NCI-H2227 treated with DMSO at 0.1 percent for 48 hours (cell line): Measurements from ENCODE around the gene ACTR5.

Experiments
- DNase-seq: peaks from one replicate; lab custom pipeline; 2025; lab: John Stamatoyannopoulos, UW

ACTR5 gene

GRCh38 chr20:38748097-38748860, at the start of gene ACTR5:
Gene ACTR5 (plus strand): TSS chr20:38748460. CDS start chr20:38748479, 19 bp downstream.
- peak; percentile 95 for DNase-seq

GRCh38 chr20:38698541-38698940, 49.7 kb upstream of the ACTR5 start:
- no peak for DNase-seq

DNA sequence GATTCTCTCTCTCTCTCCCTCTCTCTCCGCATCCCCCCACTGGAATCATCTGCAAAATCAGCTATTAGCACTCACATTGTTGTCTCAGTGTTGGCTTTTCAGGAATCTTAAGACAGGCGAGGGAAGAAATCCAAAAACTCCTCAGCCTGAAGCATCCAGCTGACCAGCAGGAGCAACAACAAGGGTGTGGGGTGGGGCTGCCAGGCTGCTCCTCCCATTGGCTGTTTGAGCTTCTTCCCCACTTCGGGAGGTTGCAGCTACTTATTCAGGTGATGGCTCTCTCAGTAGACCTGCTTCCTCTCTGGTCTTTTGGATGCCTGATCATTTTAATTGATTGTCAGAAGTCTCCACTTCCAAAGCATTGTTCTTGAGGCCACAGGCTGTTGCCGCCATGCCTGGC, 48.1 kb upstream of the ACTR5 start:
- DNase-seq = no peak

GRCh38 chr20:38700926-38701325, 47.3 kb upstream of the ACTR5 start:
- DNase-seq = no peak

DNA sequence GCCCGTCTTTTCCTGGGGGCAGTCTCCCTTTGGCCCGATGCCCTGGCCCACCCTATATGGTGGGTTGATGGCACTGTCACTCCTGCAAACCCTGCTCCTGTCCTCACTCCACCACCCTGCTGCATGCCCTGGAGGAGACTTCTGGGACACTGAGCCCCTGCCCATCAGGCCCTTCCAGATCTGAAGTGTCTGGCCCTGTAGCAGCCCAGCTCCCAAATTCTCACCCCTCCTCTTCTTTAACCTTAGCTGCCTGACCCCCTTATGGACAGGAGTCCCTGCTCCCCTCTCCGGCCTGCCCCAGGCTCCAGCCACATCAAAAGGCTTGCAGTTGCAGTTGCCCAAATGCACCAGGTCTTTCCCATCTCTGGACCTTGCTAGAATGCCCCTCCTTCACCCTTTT, 44.7 kb upstream of the ACTR5 start:
- no peak for DNase-seq

- DNase-seq = no peak
Measured at GRCh38 chr20:38704136-38704535, 44.1 kb upstream of the ACTR5 start.

DNA sequence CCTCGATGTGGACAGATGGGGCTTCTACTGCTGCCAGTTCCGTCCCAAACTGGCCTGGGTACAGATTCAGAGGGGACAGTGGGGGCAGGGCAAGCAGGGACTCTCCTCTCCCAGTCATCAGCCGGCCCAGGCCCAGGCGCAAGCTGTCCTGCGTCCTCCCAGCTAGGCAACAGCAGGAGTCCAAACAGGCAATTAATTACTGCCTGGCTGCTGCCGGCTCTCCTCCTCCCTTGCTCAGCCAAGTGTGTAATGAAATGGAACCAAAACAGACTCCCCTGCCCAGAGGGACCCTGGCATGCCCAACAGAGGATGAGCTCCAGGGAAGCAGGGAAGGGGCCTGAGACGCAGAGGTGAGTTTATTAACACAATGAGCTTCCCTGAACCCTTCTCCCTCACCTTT, 41.8 kb upstream of the ACTR5 start:
- DNase-seq = peak; percentile 71

GRCh38 chr20:38714308-38714707, 34.0 kb upstream of the ACTR5 start:
- peak; percentile 86 for DNase-seq

GRCh38 chr20:38715646-38716045, 32.6 kb upstream of the ACTR5 start:
- DNase-seq = peak; percentile 44

GRCh38 chr20:38722683-38723016, 25.6 kb upstream of the ACTR5 start:
- DNase-seq = no peak

GRCh38 chr20:38723017-38723847, 25.0 kb upstream of the ACTR5 start:
- DNase-seq = no peak

DNA sequence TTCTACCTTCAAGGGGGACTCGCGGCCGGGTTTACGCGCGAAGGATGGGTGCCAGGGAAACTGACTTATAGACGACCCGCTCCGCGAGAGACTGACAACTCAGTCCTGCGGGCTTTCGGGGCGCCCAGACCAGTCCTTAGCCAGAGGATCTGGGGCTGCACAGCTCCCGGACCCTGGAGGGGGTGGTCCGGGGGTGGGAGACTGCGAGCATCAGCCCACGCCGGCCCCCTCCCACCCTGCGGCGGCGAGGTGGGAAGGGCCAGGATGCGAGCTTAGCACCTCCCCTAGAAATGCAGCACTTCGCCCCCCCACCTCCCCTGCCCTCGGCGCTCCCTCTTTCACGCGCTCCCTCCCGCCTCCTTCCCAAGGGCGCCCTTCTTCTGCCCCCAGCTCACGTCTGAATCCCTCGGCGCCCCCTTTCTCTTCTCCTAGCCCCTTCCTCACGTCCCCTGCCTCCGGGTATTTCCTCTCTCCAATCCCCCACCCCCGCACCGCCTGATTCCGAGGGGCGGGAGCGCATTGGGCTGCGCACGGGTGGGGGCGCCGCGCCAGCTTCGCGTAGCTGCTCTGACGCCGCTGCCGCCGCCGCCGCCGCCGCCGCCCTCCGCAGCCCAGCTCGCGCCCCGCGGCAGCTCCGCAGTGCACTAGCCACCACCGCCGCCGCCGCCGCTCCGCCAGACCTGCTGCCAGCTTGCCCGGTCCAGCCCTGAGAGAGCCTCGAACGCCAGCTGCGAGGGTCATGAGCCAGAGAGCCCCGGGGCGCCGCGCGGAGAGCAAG, 24.2 kb upstream of the ACTR5 start, which contains the start of gene SLC32A1:
Gene SLC32A1 (plus strand): TSS at position 639 of the 778 bp plus-strand sequence. CDS start 239 bp downstream, outside the sequence.
- DNase-seq = peak; percentile 81

- DNase-seq = no peak
Measured at GRCh38 chr20:38724626-38725147, 23.6 kb upstream of the ACTR5 start.

- DNase-seq = peak; percentile 58
Measured at GRCh38 chr20:38725148-38725901, 22.9 kb upstream of the ACTR5 start.

- peak; percentile 44 for DNase-seq
Measured at GRCh38 chr20:38725931-38726803, 22.1 kb upstream of the ACTR5 start.

- DNase-seq = no peak
Measured at GRCh38 chr20:38726804-38727606, 21.3 kb upstream of the ACTR5 start.

- DNase-seq = no peak
Measured at GRCh38 chr20:38727607-38728190, 20.6 kb upstream of the ACTR5 start.

GRCh38 chr20:38728191-38728781, 20.0 kb upstream of the ACTR5 start:
- no peak for DNase-seq
